Measurements from ENCODE around the gene DCAKD. TPM values are rescaled to one million over a fixed set of nuclear protein-coding genes. Genes with fewer than 3 reads are reported as not detected.

Gene DCAKD
- total and polyA plus RNA-seq, 2 donors (not counting 3 experiments of a cell fraction or from before 2014, with no cell fraction given) = 30.8 to 36.5 TPM

DNA sequence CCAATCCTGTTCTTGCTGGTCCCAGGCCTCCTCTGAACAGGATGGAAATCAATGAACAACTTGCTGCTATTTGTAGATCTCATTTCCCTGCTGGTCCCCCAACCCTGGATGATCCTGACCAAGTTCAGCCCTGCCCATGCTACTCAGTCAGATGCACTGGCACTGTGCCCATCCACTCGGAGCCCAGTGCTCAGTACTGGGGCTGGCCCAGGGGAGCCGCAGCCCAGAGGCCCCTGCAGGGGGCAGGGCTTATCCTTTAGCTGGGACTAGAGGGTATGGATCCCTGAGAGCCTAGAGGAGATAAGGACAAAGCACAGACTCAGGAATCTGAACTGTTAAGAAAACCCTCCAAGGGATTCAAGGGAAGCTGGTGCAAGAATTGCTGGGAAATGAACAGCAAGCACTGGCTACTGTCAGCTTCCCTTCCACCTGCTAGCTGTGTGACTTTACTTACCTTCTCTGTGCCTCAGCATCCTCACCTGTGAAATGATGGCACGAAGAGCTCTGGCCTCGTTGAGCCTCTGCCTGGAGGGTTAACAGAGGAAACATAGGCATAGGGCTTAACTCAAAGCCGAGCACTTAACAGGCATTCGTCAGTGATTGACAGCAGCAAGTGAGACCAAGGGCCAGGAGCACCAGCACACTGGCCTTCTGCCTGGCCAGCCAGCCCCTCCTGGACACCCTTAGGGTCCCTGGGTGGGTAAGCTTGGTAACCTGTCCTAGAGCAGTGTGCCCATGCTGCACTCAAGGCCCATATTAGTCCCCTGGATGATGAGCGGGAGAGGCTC, 53.5 kb downstream of the DCAKD start:
- no peak for TF ChIP-seq POLR2AphosphoS5 (IDR thresholded peaks at IDR 0.05; ENCODE audit: insufficient read depth, low read depth, low read length)
- TF ChIP-seq JUN (IDR thresholded peaks at IDR 0.05; ENCODE audit: borderline replicate concordance, insufficient read depth, insufficient read length, low read depth) = no peak
- no peak for TF ChIP-seq EZH2 (IDR thresholded peaks at IDR 0.05; ENCODE audit: borderline replicate concordance, low read depth, low read length, severe bottlenecking)
- TF ChIP-seq CTCF (IDR thresholded peaks at IDR 0.05; ENCODE audit: extremely low read depth in 1 of 2, insufficient read depth in 1 of 2, low read depth in 1 of 2, low read length in 2 of 2) = no peak
- TF ChIP-seq POLR2A (IDR thresholded peaks at IDR 0.05; ENCODE audit: low read depth, low read length) = no peak
- no peak for TF ChIP-seq FOS (IDR thresholded peaks at IDR 0.05; ENCODE audit: borderline replicate concordance, insufficient read depth, low read length)
- Histone ChIP-seq H3K27me3 (ENCODE audit: control insufficient read depth in 2 of 2, insufficient read depth in 2 of 2, low read length in 2 of 2) (peaks cover 0 to 16% of the 10 kb centered on the region in 2 experiments), H3K9ac (replicated peaks; ENCODE audit: extremely low read depth, insufficient read depth, low read length) (no peak overlapping the region), H4K20me1 (replicated peaks; ENCODE audit: control insufficient read depth, extremely low read depth, insufficient read depth, low read length) (no peaks in the 10 kb centered on the region), H3K9me3 (replicated peaks; ENCODE audit: control insufficient read depth, insufficient read depth, low read length) (no peaks in the 10 kb centered on the region), H2AFZ (ENCODE audit: low read depth, low read length) (no peak overlapping the region), H3K36me3 (ENCODE audit: control insufficient read depth in 2 of 2, extremely low read depth in 1 of 2, insufficient read depth in 2 of 2, low read length in 2 of 2) (no peaks in the 10 kb centered on the region), H3K4me3 (replicated peaks in 1 of 3; ENCODE audit: insufficient read depth in 1 of 3, low read depth in 1 of 3, low read length in 3 of 3) (no peak overlapping the region), H3K9me1 (replicated peaks; ENCODE audit: control insufficient read depth, extremely low read depth, insufficient read depth, low read length) (no peaks in the 10 kb centered on the region), H3K4me1 (ENCODE audit: control insufficient read depth, extremely low read depth, insufficient read depth, low read length) (no peaks in the 10 kb centered on the region), H3K4me2 (ENCODE audit: insufficient read depth, low read length) (no peak overlapping the region), H3K27ac (ENCODE audit: insufficient read depth, low read depth, low read length) (no peak overlapping the region), H3K79me2 (ENCODE audit: control insufficient read depth, insufficient read depth, low read length) (no peaks in the 10 kb centered on the region)
- POLR2A ChIA-PET = no interaction called here
- CTCF ChIA-PET = interaction anchor here (1.8 kb wide), 1 partner anchor 78 kb away, joined by 5 read pairs; no protein-coding TSS in a partner anchor
- dilution Hi-C loops (cut with MboI; ENCODE audit: extremely low pct_ligation_motif_present, low sequenced_read_pairs) = no loop called here
- DNase-seq (ENCODE audit: low read depth, low spot score) (no peak), FAIRE-seq (no peak)
- intact Hi-C loops (cut with micrococcal nuclease) = no loop called here
- no TSS peak for BruUV-seq (replicated peaks)
